Measurements from ENCODE around the gene ETF1. TPM values are rescaled to one million over a fixed set of nuclear protein-coding genes. Genes with fewer than 3 reads are reported as not detected.

Gene ETF1
- total RNA-seq, 1 experiment from 2014 or later, result 57.3 TPM

GRCh38 chr5:138463419-138464007 lies 79.5 kb downstream of the ETF1 start:
- no peak for DNase-seq
- Histone ChIP-seq H3K4me3 (ENCODE audit: low read length) (peak overlapping the region; percentile 71), H4K20me1 (ENCODE audit: low read length) (no peaks in the 10 kb centered on the region), H3K79me2 (ENCODE audit: low read length) (no peaks in the 10 kb centered on the region), H3K27me3 (ENCODE audit: low read length) (peaks cover 16% of the 10 kb centered on the region), H3K9me3 (ENCODE audit: low read length) (no peaks in the 10 kb centered on the region), H3K4me1 (ENCODE audit: insufficient read depth, low read length) (peaks cover 5% of the 10 kb centered on the region), H3K27ac (ENCODE audit: low read length) (0 out of 2 replicates have a peak overlapping the region, but pooled peaks have one; percentile 32), H3K4me2 (ENCODE audit: low read length) (peak overlapping the region; percentile 98), H3K9me2 (replicated peaks; ENCODE audit: low read length) (no peaks in the 10 kb centered on the region), H3F3A (ENCODE audit: low read length, unreplicated experiment) (no peaks in the 10 kb centered on the region), H2AFZ (ENCODE audit: low read length) (peak overlapping the region; percentile 90), H3K36me3 (ENCODE audit: low read depth, low read length) (no peaks in the 10 kb centered on the region), H3K9ac (ENCODE audit: low read length) (peak overlapping the region; percentile 81)
- CTCF ChIA-PET, result interaction anchor here (0.6 kb wide), 1 partner anchor 250 kb away, joined by 11 read pairs; the partner anchor contains the start of gene CDC23
- TSS peak; percentile 69 for BruUV-seq (replicated peaks)
- intact Hi-C loops (cut with micrococcal nuclease), result loop anchor here (1.0 kb wide), 2 partner anchors 40 to 80 kb away; partner anchors contain the start of gene ETF1
- TF ChIP-seq EZH2phosphoT487 (IDR thresholded peaks at IDR 0.05; ENCODE audit: borderline replicate concordance, low read length) (no peak), EZH2 (IDR thresholded peaks at IDR 0.05; ENCODE audit: low read length, unreplicated experiment) (no peak), CTCF (conservative IDR thresholded peaks at IDR 0.05; ENCODE audit: low read depth, low read length) (no peak)
- POLR2A ChIA-PET (ENCODE audit: unreplicated experiment), result no interaction called here
- ATAC-seq, result no peak

GRCh38 chr5:138461343-138462125 lies 81.5 kb downstream of the ETF1 start:
- intact Hi-C loops (cut with micrococcal nuclease), result no loop called here

More at GRCh38 chr5:138461343-138462125, 81.5 kb downstream of the ETF1 start:
- Histone ChIP-seq H3K4me3 (ENCODE audit: low read length) (no peak overlapping the region), H3K4me1 (ENCODE audit: insufficient read depth, low read length) (peaks cover 5% of the 10 kb centered on the region), H3K36me3 (ENCODE audit: low read depth, low read length) (no peaks in the 10 kb centered on the region), H2AFZ (ENCODE audit: low read length) (no peak overlapping the region), H4K20me1 (ENCODE audit: low read length) (no peaks in the 10 kb centered on the region), H3K79me2 (ENCODE audit: low read length) (no peaks in the 10 kb centered on the region), H3K27ac (ENCODE audit: low read length) (no peak overlapping the region), H3K9me2 (replicated peaks; ENCODE audit: low read length) (no peaks in the 10 kb centered on the region), H3K9me3 (ENCODE audit: low read length) (no peaks in the 10 kb centered on the region), H3F3A (ENCODE audit: low read length, unreplicated experiment) (no peaks in the 10 kb centered on the region), H3K4me2 (ENCODE audit: low read length) (no peak overlapping the region), H3K27me3 (ENCODE audit: low read length) (peaks cover 11% of the 10 kb centered on the region), H3K9ac (ENCODE audit: low read length) (no peak overlapping the region)
- no TSS peak for BruUV-seq (replicated peaks)
- TF ChIP-seq EZH2phosphoT487 (IDR thresholded peaks at IDR 0.05; ENCODE audit: borderline replicate concordance, low read length) (no peak), EZH2 (IDR thresholded peaks at IDR 0.05; ENCODE audit: low read length, unreplicated experiment) (no peak), CTCF (conservative IDR thresholded peaks at IDR 0.05; ENCODE audit: low read depth, low read length) (no peak)
- peak; percentile 27 for DNase-seq
- ATAC-seq, result no peak
- CTCF ChIA-PET, result no interaction called here
- POLR2A ChIA-PET (ENCODE audit: unreplicated experiment), result no interaction called here

All from PC-3 (cell line).